Right lobe of liver (tissue), 6 donors: ENCODE data around the gene TTLL6. TPM values are rescaled to one million over a fixed set of nuclear protein-coding genes. Genes with fewer than 3 reads are reported as not detected.

Experiments
- ATAC-seq, 4 donors: fragments of 200-7000 bp; cut with Tn5 transposase; one replicate each; pipeline ENCODE4 v1.9.1; 2020; ENCODE audit warnings: mild to moderate bottlenecking in 4 of 4, moderate library complexity in 4 of 4
- DNase-seq, 3 donors: peaks; one replicate each; pipeline ENCODE4 v3.0.0-alpha.2; 2020
- H3K27ac ChIP-seq, 3 donors: fragments of 200-600 bp; one replicate each; pipeline ENCODE4 v1.8.0; 2022
- H3K27me3 ChIP-seq, 2 donors: fragments of 200-600 bp; one replicate each; pipeline ENCODE4 v1.8.0; 2022
- H3K36me3 ChIP-seq, 4 donors: fragments of 200-600 bp; sonication (generic) in 1 of 4; one replicate each; pipeline versions ENCODE4 v1.5.1 to v1.8.0; 2017 to 2022; ENCODE audit warnings: control low read depth in 1 of 4
- H3K4me1 ChIP-seq, 4 donors: fragments of 200-600 bp; sonication (generic) in 1 of 4; one replicate each; pipeline versions ENCODE4 v1.5.1 to v1.8.0; 2017 to 2022; ENCODE audit warnings: control low read depth in 1 of 4
- H3K4me3 ChIP-seq, 3 donors: fragments of 200-600 bp; one replicate each; pipeline ENCODE4 v1.8.0; 2022
- H3K9me3 ChIP-seq, 4 donors: fragments of 200-600 bp; sonication (generic) in 1 of 4; one replicate each; pipeline versions ENCODE4 v1.5.1 to v1.8.0; 2017 to 2022; ENCODE audit warnings: control low read depth in 1 of 4
- POLR2A ChIP-seq: fragments of 450-650 bp; IDR thresholded peaks from one replicate; pipeline ENCODE4 v1.6.1; 2017; ENCODE audit warnings: antibody characterized with exemption, mild to moderate bottlenecking
- WGBS: methylation state at CpG from one replicate; pipeline ENCODE4 v1.1.6; 2018; ENCODE audit warnings: low coverage, low lambda C conversion rate; ENCODE audit not compliant: insufficient coverage; ENCODE audit errors: missing lambda C conversion rate; 5-methylcytosine and 5-hydroxymethylcytosine counted together
- intact Hi-C, 2 donors: fragments of 100-400 bp; cut with DNase I; formaldehyde crosslinking; loops; one replicate each; pipeline versions ENCODE4 v1.11.2 to v1.14.1; 2022
- total RNA-seq, 6 experiments: library from RNA; depleted of rRNA in 2 of 6; stranded (reverse); fragments of >200 nt in 2 of 6; fragmentation: NEBNext Ultra II Directional in 3 of 6; extraction: Animal tissue kit (Norgen Biotek cat#: 25700) in 3 of 6; gene quantifications; one replicate each; pipeline versions ENCODE4 v1.1.0 to v1.2.4, GENCODE V29; 2016 to 2023
- TF ChIP-seq, protein P1 (sequence below), 4 donors: fragments of 200-600 bp in 3 of 4; fragments of 450-650 bp in 1 of 4; IDR thresholded peaks; one replicate each; pipeline versions ENCODE4 v1.5.1 to v1.8.0; 2016 to 2022; ENCODE audit warnings: antibody characterized with exemption in 4 of 4, mild to moderate bottlenecking in 2 of 4
- donor health status: DM: no; HTN: yes; CAD: no.
- donor health status: DM: no; HTN: no; CAD: no.
- donor health status: DM: no; HTN: no; CAD: no.
- donor health status: DM: no; HTN: yes; CAD: no.
- donor health status: DM: no; HTN: yes; CAD: no.

TTLL6 gene
- total RNA-seq, 6 experiments from 2014 or later = 0.12 TPM; not detected in 5

DNA sequence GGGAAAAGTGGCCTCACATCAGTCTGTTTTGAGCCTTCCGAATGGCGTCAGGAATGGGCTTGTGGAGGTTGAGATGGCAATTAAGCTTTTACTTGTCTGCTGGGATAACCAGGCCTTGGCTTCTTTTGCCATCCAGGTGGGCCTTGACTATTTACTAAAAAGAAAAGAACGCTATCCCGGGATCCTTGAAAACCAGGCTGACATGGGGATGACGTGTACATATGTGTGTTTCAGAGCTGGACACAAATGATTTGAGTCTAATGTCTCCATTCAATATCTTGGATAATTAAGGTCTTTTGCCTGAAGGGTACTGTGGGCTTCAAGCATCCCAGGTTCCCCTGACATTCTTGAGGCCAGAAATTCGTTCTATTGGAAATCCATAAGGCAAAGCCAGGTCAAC, 55.9 kb downstream of the TTLL6 start:
- DNase-seq (no peak), ATAC-seq (no peak)
- Histone ChIP-seq H3K4me1 (no peaks in the 10 kb centered on the region), H3K27ac (no peak overlapping the region), H3K27me3 (peaks cover 0 to 10% of the 10 kb centered on the region in 2 donors), H3K4me3 (no peak overlapping the region), H3K9me3 (no peaks in the 10 kb centered on the region), H3K36me3 (no peaks in the 10 kb centered on the region)
- 67% methylated on average over 6 of the region's 6 CpGs for WGBS
- intact Hi-C loops = no loop called here
- no peak for TF ChIP-seq POLR2A
- TF ChIP-seq, protein P1, sequence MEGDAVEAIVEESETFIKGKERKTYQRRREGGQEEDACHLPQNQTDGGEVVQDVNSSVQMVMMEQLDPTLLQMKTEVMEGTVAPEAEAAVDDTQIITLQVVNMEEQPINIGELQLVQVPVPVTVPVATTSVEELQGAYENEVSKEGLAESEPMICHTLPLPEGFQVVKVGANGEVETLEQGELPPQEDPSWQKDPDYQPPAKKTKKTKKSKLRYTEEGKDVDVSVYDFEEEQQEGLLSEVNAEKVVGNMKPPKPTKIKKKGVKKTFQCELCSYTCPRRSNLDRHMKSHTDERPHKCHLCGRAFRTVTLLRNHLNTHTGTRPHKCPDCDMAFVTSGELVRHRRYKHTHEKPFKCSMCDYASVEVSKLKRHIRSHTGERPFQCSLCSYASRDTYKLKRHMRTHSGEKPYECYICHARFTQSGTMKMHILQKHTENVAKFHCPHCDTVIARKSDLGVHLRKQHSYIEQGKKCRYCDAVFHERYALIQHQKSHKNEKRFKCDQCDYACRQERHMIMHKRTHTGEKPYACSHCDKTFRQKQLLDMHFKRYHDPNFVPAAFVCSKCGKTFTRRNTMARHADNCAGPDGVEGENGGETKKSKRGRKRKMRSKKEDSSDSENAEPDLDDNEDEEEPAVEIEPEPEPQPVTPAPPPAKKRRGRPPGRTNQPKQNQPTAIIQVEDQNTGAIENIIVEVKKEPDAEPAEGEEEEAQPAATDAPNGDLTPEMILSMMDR (IDR thresholded peaks at IDR 0.05) = no peak

DNA sequence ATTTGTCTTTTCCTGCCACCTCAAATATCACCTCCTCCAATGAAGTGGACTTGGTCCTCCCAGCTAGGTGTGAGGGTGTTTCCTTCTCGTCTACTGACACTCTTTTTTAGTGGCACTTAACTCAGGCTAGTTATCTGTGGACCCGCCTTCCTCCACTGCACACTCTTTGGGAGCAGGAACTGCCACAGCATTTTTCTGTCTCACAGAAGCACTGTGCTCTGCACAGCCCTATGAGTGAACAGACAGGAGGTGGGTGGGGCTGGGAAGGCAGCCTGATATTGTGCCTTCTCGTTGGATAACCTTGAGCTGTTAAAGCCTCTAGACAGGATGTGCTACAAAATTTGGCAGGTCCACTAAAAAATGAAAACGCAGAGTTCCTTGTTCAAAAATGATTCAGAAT, 56.6 kb downstream of the TTLL6 start:
- ATAC-seq (peak; percentile 47 to 78 (median 62)), DNase-seq (no peak)
- H3K27me3 ChIP-seq = peaks cover 0 to 17% of the 10 kb centered on the region in 2 donors
- H3K4me1 ChIP-seq = no peaks in the 10 kb centered on the region
- TF ChIP-seq, protein P1 (IDR thresholded peaks at IDR 0.05) = no peak
- no peak for TF ChIP-seq POLR2A
- no peaks in the 10 kb centered on the region for H3K36me3 ChIP-seq
- 30% methylated on average over 4 of the region's 4 CpGs for WGBS
- no peak overlapping the region for H3K4me3 ChIP-seq
- intact Hi-C loops = no loop called here
- no peaks in the 10 kb centered on the region for H3K9me3 ChIP-seq
- H3K27ac ChIP-seq = no peak overlapping the region

DNA sequence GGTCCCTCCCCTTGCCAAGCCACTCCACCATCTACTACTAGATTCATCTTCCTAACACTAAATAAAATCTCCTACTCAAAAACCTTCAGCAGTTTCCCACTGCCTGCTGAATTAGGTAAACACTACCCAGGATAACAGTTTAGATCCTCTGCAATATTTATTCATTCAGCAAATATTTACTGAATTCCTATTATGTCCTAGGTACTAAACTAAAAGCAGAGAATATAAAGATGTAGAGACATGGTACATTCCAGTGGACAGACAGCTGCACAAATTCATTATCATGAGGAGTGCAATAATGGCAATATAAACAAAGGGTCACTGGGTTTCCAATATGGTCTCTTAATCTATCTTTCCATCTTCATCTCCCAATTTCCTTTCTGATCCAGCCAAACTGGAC, 57.7 kb downstream of the TTLL6 start:
- Histone ChIP-seq H3K4me1 (no peaks in the 10 kb centered on the region), H3K27me3 (peaks cover 0 to 28% of the 10 kb centered on the region in 2 donors), H3K27ac (no peak overlapping the region), H3K9me3 (no peaks in the 10 kb centered on the region), H3K36me3 (no peaks in the 10 kb centered on the region), H3K4me3 (no peak overlapping the region)
- ATAC-seq (no peak), DNase-seq (no peak)
- intact Hi-C loops = no loop called here
- no peak for TF ChIP-seq POLR2A
- TF ChIP-seq, protein P1 (IDR thresholded peaks at IDR 0.05) = no peak

DNA sequence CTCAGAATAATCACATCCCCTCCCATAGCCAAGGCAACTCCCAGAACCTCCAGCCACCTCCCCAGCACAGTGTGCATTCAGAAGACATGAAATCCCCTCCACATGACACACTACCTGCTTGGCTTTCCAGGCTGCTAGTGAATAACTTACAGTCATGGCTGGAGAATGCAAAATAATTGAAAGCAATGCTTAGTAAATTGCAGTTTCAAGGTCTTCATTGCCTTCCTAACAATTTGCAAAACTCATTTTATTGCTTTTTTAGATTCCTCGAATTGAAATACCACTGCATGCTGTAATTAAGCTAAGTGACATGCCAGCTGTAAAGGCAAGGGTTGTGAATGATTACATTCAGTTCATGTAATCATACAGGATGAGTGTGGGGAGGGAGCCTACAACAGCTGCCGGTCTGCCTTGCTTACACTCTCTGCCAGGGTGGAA, 59.5 kb downstream of the TTLL6 start:
- DNase-seq (no peak), ATAC-seq (no peak)
- intact Hi-C loops = no loop called here
- WGBS = 44% methylated on average over 2 of the region's 2 CpGs
- Histone ChIP-seq H3K9me3 (no peaks in the 10 kb centered on the region), H3K27ac (no peak overlapping the region), H3K36me3 (no peaks in the 10 kb centered on the region), H3K4me3 (no peak overlapping the region), H3K4me1 (no peaks in the 10 kb centered on the region), H3K27me3 (peaks cover under 1 to 36% of the 10 kb centered on the region in 2 donors)
- no peak for TF ChIP-seq POLR2A
- TF ChIP-seq, protein P1 (IDR thresholded peaks at IDR 0.05) = no peak

DNA sequence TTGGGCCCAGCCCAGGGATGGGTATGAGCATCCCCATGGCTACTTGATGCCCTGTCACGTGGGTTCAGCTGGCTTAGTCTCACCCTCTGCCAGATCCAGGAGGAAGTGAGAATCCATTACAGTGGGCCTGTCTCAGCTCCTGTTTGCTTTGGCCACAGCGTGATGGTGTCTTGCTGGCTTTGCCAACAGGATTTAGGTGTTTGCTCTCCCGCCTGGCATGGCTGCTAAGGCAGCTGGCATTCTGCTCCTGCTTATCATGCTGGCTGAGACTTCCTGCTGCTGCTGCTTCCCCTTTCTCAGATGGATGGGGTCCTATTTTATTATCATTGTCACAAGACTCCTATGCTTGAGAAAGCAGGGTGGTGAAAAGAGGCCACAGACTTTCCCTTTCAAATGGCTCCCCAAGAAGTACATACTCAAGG, 60.2 kb downstream of the TTLL6 start:
- H3K36me3 ChIP-seq = no peaks in the 10 kb centered on the region
- no peak overlapping the region for H3K4me3 ChIP-seq
- no peak overlapping the region for H3K27ac ChIP-seq
- WGBS = 8% methylated on average over 1 of the region's 3 CpGs
- no peaks in the 10 kb centered on the region for H3K9me3 ChIP-seq
- intact Hi-C loops = no loop called here
- DNase-seq = no peak
- no peak for ATAC-seq
- H3K27me3 ChIP-seq = peaks cover 7 to 37% of the 10 kb centered on the region in 2 donors
- TF ChIP-seq, protein P1 (IDR thresholded peaks at IDR 0.05) = no peak
- no peaks in the 10 kb centered on the region for H3K4me1 ChIP-seq
